HepG2 (cell line): ENCODE results near the gene PDE9A. TPM values are rescaled to one million over a fixed set of nuclear protein-coding genes. Genes with fewer than 3 reads are reported as not detected.

Source experiments
- CENPT ChIP-seq: sonication (generic); formaldehyde crosslinking; IDR thresholded peaks from 2 replicates; pipeline ENCODE4 v1.8.0; 2022; ENCODE audit warnings: low read depth, mild to moderate bottlenecking, moderate library complexity, missing genetic modification reagents
- CHD2 ChIP-seq: IDR thresholded peaks from 2 replicates; pipeline ENCODE4 v1.6.1; 2011; ENCODE audit warnings: low read depth, low read length, improper control_type of control experiment
- GABPB1 ChIP-seq: IDR thresholded peaks from 2 replicates; pipeline ENCODE4 v1.6.1; 2016; ENCODE audit warnings: mild to moderate bottlenecking, missing genetic modification reagents, moderate library complexity, missing compliant biosample characterization
- KLF13 ChIP-seq: sonication (generic); formaldehyde crosslinking; IDR thresholded peaks from 2 replicates; pipeline ENCODE4 v1.4.0; 2020; ENCODE audit warnings: mild to moderate bottlenecking, missing genetic modification reagents
- MTA3 ChIP-seq: sonication (generic); formaldehyde crosslinking; IDR thresholded peaks from 2 replicates; pipeline ENCODE4 v1.4.0; 2020; ENCODE audit warnings: missing genetic modification reagents
- NR1H2 ChIP-seq: sonication (generic); formaldehyde crosslinking; IDR thresholded peaks from 2 replicates; pipeline ENCODE4 v1.8.1; 2022; ENCODE audit warnings: low read depth, missing genetic modification reagents, borderline replicate concordance
- SRF ChIP-seq: IDR thresholded peaks from 2 replicates; pipeline ENCODE4 v1.6.1; 2011; ENCODE audit warnings: mild to moderate bottlenecking, low read depth, low read length, moderate library complexity
- SYNCRIP ChIP-seq: fragments of 200-400 bp; formaldehyde crosslinking; IDR thresholded peaks from 2 replicates; pipeline ENCODE4 v1.6.1; 2018; ENCODE audit warnings: mild to moderate bottlenecking, low read depth, low read length; ENCODE audit not compliant: insufficient read depth
- U2AF1 ChIP-seq: fragments of 200-400 bp; formaldehyde crosslinking; optimal IDR thresholded peaks from 2 replicates; pipeline ENCODE3; 2017; ENCODE audit warnings: mild to moderate bottlenecking, low read depth, low read length
- ZNF274 ChIP-seq: sonication (generic); formaldehyde crosslinking; IDR thresholded peaks from 2 replicates; pipeline ENCODE4 v1.5.1; 2020; ENCODE audit warnings: mild to moderate bottlenecking, missing genetic modification reagents
- ZNF430 ChIP-seq: sonication (generic); formaldehyde crosslinking; IDR thresholded peaks from 2 replicates; pipeline ENCODE4 v1.9.0; 2021; ENCODE audit warnings: mild to moderate bottlenecking, missing genetic modification reagents
- ZNF431 ChIP-seq: sonication (generic); formaldehyde crosslinking; IDR thresholded peaks from 2 replicates; pipeline ENCODE4 v1.9.0; 2022; ENCODE audit warnings: missing genetic modification reagents, low read depth, mild to moderate bottlenecking, borderline replicate concordance
- ZNF614 ChIP-seq: IDR thresholded peaks from 2 replicates; pipeline ENCODE4 v1.6.1; 2018; ENCODE audit warnings: missing biosample characterization, missing genetic modification reagents, inconsistent platforms, borderline replicate concordance
- ZNF724P ChIP-seq: sonication (generic); formaldehyde crosslinking; IDR thresholded peaks from 2 replicates; pipeline ENCODE4 v1.8.0; 2022; ENCODE audit warnings: missing genetic modification reagents, borderline replicate concordance
- ZSCAN21 ChIP-seq: sonication (generic); formaldehyde crosslinking; IDR thresholded peaks from 2 replicates; pipeline ENCODE4 v1.8.0; 2022; ENCODE audit warnings: mild to moderate bottlenecking, missing genetic modification reagents, moderate library complexity, borderline replicate concordance
- polyA plus RNA-seq, 8 experiments: library from polyadenylated mRNA; depleted of rRNA in 3 of 8; stranded (reverse) in 7 of 8; unstranded in 1 of 8; fragments of >200 nt; fragmentation: Illumina TruSeq in 4 of 8; extraction: Trizol in 4 of 8; gene quantifications; 2 replicates each; pipeline versions ENCODE4 v1.2.1 to v1.2.3, GENCODE V29; 2011 to 2016; ENCODE audit warnings: low read depth in 4 of 8, missing spikeins in 1 of 8, mixed read lengths in 1 of 8; ENCODE audit not compliant: insufficient read depth in 1 of 8
- total RNA-seq, 5 experiments: library from RNA; depleted of rRNA; stranded (reverse); fragments of >200 nt; fragmentation: Illumina TruSeq; extraction: Trizol; gene quantifications; 2 replicates each; pipeline ENCODE4 v1.2.3, GENCODE V29; 2016; ENCODE audit warnings: low read depth in 1 of 5
- TF ChIP-seq, protein P1 (sequence below): conservative IDR thresholded peaks from 2 replicates; pipeline ENCODE4 v1.6.1; 2018; ENCODE audit warnings: missing genetic modification reagents
- TF ChIP-seq, protein P2 (sequence below): sonication (generic); formaldehyde crosslinking; IDR thresholded peaks from 2 replicates; pipeline ENCODE4 v1.5.0; 2020; ENCODE audit warnings: missing genetic modification reagents
- TF ChIP-seq, protein P3 (sequence below): sonication (generic); formaldehyde crosslinking; IDR thresholded peaks from 2 replicates; pipeline ENCODE4 v1.4.0; 2020; ENCODE audit warnings: missing genetic modification reagents
- TF ChIP-seq, protein P4 (sequence below): sonication (generic); formaldehyde crosslinking; IDR thresholded peaks from 2 replicates; pipeline ENCODE4 v1.5.1; 2020; ENCODE audit warnings: mild to moderate bottlenecking, moderate library complexity, missing genetic modification reagents
- TF ChIP-seq, protein P5 (sequence below): sonication (generic); formaldehyde crosslinking; IDR thresholded peaks from 2 replicates; pipeline ENCODE4 v1.4.0; 2020; ENCODE audit warnings: missing genetic modification reagents

The PDE9A gene
- total and polyA plus RNA-seq, 2 of the 13 experiments (the other 11 are each of a cell fraction or from before 2014, with no cell fraction given): 4.6 to 19.7 TPM

DNA sequence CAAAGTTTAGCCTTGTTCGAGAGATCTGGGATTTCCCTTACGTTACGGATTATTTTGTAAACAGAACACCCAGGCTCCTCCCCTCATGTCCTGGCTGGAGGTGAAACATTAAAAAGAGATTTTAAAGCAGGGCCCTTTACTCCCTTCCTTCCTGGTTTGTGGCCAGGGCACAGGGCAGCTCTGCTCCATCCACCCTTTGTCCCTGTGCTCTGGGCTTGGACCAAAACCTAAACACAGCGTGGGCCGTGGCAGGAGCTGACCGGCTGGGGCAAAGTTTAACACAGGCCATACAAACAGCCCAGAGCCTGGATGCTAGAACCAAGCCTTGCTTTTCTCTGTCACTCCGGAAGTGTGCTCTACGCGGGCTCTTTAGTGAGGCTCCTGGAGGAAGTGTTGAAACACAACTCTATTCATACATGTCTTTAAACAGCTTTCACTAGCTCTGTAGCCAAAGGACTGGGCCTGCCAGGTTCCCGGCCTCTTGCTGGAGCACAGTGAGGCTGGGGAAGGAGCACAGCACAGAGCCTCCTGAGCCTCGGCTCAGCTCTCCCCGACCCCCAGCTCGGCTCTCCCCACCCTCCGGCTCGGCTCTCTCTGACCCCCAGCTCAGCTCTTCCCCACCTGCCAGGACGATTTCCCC, 84.7 kb downstream of the PDE9A start (continued):
- TF ChIP-seq CENPT (CRISPR knock-in tag) (no peak), U2AF1 (no peak), SYNCRIP (no peak), GABPB1 (CRISPR knock-in tag) (peak; percentile 51; the same call in 1 of the 2 replicates), KLF13 (no peak), NR1H2 (CRISPR knock-in tag) (no peak), ZNF724P (CRISPR knock-in tag) (no peak), ZNF274 (CRISPR knock-in tag) (no peak), ZNF430 (peak; percentile 64; the same call in 1 of the 2 replicates), CHD2 (no peak), ZNF614 (CRISPR knock-in tag) (no peak; the same call in 1 of the 2 replicates), ZNF431 (CRISPR knock-in tag) (no peak), ZSCAN21 (CRISPR knock-in tag) (no peak), SRF (no peak), MTA3 (CRISPR knock-in tag) (no peak)
- TF ChIP-seq, protein P1, sequence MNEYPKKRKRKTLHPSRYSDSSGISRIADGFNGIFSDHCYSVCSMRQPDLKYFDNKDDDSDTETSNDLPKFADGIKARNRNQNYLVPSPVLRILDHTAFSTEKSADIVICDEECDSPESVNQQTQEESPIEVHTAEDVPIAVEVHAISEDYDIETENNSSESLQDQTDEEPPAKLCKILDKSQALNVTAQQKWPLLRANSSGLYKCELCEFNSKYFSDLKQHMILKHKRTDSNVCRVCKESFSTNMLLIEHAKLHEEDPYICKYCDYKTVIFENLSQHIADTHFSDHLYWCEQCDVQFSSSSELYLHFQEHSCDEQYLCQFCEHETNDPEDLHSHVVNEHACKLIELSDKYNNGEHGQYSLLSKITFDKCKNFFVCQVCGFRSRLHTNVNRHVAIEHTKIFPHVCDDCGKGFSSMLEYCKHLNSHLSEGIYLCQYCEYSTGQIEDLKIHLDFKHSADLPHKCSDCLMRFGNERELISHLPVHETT (CRISPR knock-in tag): 0 out of 2 replicates have a peak, but pooled peaks have one; percentile 52
- TF ChIP-seq, protein P2, sequence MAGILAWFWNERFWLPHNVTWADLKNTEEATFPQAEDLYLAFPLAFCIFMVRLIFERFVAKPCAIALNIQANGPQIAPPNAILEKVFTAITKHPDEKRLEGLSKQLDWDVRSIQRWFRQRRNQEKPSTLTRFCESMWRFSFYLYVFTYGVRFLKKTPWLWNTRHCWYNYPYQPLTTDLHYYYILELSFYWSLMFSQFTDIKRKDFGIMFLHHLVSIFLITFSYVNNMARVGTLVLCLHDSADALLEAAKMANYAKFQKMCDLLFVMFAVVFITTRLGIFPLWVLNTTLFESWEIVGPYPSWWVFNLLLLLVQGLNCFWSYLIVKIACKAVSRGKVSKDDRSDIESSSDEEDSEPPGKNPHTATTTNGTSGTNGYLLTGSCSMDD (CRISPR knock-in tag): no peak
- TF ChIP-seq, protein P3, sequence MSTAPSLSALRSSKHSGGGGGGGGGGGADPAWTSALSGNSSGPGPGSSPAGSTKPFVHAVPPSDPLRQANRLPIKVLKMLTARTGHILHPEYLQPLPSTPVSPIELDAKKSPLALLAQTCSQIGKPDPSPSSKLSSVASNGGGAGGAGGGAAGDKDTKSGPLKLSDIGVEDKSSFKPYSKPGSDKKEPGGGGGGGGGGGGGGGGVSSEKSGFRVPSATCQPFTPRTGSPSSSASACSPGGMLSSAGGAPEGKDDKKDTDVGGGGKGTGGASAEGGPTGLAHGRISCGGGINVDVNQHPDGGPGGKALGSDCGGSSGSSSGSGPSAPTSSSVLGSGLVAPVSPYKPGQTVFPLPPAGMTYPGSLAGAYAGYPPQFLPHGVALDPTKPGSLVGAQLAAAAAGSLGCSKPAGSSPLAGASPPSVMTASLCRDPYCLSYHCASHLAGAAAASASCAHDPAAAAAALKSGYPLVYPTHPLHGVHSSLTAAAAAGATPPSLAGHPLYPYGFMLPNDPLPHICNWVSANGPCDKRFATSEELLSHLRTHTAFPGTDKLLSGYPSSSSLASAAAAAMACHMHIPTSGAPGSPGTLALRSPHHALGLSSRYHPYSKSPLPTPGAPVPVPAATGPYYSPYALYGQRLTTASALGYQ: no peak
- TF ChIP-seq, protein P4, sequence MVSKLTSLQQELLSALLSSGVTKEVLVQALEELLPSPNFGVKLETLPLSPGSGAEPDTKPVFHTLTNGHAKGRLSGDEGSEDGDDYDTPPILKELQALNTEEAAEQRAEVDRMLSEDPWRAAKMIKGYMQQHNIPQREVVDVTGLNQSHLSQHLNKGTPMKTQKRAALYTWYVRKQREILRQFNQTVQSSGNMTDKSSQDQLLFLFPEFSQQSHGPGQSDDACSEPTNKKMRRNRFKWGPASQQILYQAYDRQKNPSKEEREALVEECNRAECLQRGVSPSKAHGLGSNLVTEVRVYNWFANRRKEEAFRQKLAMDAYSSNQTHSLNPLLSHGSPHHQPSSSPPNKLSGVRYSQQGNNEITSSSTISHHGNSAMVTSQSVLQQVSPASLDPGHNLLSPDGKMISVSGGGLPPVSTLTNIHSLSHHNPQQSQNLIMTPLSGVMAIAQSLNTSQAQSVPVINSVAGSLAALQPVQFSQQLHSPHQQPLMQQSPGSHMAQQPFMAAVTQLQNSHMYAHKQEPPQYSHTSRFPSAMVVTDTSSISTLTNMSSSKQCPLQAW (CRISPR knock-in tag): peak; percentile 91
- TF ChIP-seq, protein P5, sequence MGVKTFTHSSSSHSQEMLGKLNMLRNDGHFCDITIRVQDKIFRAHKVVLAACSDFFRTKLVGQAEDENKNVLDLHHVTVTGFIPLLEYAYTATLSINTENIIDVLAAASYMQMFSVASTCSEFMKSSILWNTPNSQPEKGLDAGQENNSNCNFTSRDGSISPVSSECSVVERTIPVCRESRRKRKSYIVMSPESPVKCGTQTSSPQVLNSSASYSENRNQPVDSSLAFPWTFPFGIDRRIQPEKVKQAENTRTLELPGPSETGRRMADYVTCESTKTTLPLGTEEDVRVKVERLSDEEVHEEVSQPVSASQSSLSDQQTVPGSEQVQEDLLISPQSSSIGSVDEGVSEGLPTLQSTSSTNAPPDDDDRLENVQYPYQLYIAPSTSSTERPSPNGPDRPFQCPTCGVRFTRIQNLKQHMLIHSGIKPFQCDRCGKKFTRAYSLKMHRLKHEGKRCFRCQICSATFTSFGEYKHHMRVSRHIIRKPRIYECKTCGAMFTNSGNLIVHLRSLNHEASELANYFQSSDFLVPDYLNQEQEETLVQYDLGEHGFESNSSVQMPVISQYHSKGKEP (CRISPR knock-in tag): no peak
